ENCODE results near the gene PDIA5. TPM values are rescaled to one million over a fixed set of nuclear protein-coding genes. Genes with fewer than 3 reads are reported as not detected.
"Not testable (repeated sequence)": the region's sequence is repeated elsewhere in the genome, so short reads cannot be mapped to it uniquely, and the experiment has no call there.

Gene PDIA5
- total RNA-seq, 1 donor from 2014 or later: 128 TPM

DNA sequence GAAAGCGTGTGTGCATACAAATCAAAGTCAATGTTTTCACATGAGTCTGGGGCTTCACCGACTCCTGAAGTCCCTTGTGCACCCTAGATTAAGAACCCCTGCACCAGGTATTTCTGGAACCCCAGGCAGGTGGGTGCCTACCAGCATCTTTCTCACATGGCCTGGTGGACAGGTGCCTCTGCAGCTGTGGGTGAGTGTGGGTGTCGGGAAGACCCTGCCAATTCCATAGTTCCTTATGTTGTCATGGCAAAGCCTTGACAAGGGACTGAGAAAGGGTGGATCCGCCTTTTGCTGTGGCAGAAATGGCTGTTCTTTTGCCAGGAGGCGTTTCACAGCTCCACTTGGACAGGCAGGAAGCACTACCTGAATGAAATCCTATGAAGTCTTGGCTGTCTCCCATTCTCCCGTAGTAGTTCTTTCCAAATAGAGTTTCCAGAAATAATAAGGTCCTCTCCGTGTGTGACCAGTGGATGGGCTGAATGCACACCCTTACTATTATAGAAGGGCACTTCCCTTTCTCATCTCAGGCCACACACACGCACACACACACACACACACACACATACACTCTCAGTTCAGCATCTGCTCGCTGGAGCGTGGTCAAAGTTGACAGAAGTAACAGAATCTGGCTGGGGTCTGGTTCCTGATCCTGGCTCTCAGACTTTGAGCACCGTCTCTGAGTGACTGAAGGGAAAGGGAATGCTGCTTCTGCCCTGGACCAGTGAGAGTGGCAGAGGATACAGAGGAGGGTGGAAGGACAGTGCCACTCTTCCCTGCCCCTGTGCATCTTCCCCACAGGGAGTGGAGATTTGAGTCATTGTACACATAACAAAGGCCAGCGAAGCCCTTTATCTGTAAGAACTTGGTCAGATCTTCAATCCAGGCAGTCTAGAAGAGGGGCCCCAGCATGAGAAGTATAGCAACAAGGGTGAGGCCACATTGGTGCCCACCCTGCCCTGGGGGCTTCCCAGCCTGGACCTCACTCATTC is 38.7 kb downstream of the PDIA5 start:
- DNase-seq (ENCODE audit: low spot score): no peak
- Mint-ChIP-seq H3K9me3 (ENCODE audit: low read depth) (no peaks in the 10 kb centered on the region), H3K4me3 (ENCODE audit: unreplicated experiment) (no peak overlapping the region), H3K4me1 (ENCODE audit: low read depth) (peaks cover 12% of the 10 kb centered on the region), H3K27me3 (ENCODE audit: low read depth) (no peaks in the 10 kb centered on the region), H3K36me3 (ENCODE audit: low read depth) (peaks cover 55% of the 10 kb centered on the region), H3K27ac (ENCODE audit: unreplicated experiment) (peak overlapping the region; percentile 49)
- TF ChIP-seq, protein P1, sequence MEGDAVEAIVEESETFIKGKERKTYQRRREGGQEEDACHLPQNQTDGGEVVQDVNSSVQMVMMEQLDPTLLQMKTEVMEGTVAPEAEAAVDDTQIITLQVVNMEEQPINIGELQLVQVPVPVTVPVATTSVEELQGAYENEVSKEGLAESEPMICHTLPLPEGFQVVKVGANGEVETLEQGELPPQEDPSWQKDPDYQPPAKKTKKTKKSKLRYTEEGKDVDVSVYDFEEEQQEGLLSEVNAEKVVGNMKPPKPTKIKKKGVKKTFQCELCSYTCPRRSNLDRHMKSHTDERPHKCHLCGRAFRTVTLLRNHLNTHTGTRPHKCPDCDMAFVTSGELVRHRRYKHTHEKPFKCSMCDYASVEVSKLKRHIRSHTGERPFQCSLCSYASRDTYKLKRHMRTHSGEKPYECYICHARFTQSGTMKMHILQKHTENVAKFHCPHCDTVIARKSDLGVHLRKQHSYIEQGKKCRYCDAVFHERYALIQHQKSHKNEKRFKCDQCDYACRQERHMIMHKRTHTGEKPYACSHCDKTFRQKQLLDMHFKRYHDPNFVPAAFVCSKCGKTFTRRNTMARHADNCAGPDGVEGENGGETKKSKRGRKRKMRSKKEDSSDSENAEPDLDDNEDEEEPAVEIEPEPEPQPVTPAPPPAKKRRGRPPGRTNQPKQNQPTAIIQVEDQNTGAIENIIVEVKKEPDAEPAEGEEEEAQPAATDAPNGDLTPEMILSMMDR (IDR thresholded peaks at IDR 0.05): no peak

DNA sequence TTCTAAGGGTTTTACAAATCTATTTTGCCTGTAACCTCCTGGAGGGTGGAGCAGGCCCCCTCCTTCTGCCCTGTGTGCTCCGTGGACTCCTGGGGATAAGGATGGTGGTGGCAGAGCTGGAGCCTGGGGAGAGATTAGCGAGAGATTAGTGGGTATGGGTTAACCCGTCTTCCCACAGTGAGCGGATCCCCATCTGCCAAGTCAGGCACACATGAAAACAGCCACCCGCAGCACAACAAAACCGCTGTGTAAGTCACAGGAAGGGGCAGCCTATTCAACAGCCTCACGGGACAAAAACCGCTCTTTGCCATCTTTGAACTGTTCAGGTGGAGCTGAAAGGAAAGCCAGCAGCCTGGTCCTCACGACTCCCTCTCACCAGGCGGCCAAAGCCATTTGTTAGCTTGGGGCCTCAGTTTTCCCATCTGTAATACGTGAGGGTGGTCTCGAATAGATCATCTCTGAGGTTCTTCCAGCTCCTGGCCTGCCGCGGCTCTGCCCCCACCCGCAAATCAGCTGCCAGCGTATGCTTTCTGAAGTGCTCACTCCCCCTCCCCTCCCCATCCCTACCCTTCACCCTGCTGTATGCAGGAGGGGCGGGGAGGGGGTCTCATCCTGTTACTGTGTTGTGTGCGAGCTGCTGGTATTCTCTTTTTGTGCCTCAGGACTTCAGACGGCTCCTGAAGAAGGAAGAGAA is 43.6 kb downstream of the PDIA5 start:
- TF ChIP-seq, protein P1 (IDR thresholded peaks at IDR 0.05): no peak
- Mint-ChIP-seq H3K36me3 (ENCODE audit: low read depth) (peaks cover 54% of the 10 kb centered on the region), H3K9me3 (ENCODE audit: low read depth) (no peaks in the 10 kb centered on the region), H3K4me1 (ENCODE audit: low read depth) (no peaks in the 10 kb centered on the region), H3K4me3 (ENCODE audit: unreplicated experiment) (no peak overlapping the region), H3K27ac (ENCODE audit: unreplicated experiment) (no peak overlapping the region), H3K27me3 (ENCODE audit: low read depth) (no peaks in the 10 kb centered on the region)
- no peak for DNase-seq (ENCODE audit: low spot score)

DNA sequence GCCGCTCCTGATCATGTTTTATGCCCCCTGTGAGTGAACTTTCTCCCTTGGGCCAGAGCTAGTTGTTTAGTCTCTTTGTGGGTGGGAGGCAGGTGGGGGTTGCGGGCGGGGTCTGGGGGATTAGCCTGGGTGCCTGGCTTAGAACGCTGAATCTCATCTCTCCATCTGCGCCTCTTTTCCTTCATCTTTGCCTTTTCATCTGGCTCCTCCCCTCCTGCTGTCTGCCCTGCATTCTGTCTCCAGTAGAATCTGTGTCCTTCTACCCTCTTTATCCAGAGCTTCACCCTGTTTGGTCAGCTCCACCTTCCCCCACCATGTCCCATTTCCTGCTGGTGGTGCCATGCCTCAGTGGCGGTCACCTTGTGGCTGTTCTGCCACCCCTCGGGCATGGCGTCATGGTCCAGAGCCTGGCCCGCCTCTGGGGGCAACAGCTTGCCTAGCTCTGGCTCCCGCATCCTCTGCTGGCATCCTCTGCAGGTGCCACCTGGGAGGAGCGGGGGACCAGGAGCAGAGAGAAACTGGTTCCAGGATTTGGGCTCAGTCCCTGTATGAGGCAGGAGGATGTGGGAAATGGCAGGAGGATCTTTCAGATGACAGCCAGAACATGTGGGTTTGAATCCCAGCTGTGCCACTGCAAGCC is 44.3 kb downstream of the PDIA5 start:
- Mint-ChIP-seq H3K27me3 (ENCODE audit: low read depth) (no peaks in the 10 kb centered on the region), H3K4me3 (ENCODE audit: unreplicated experiment) (no peak overlapping the region), H3K36me3 (ENCODE audit: low read depth) (peaks cover 52% of the 10 kb centered on the region), H3K27ac (ENCODE audit: unreplicated experiment) (no peak overlapping the region), H3K9me3 (ENCODE audit: low read depth) (no peaks in the 10 kb centered on the region), H3K4me1 (ENCODE audit: low read depth) (no peaks in the 10 kb centered on the region)
- DNase-seq (ENCODE audit: low spot score): no peak
- TF ChIP-seq, protein P1 (IDR thresholded peaks at IDR 0.05): no peak

DNA sequence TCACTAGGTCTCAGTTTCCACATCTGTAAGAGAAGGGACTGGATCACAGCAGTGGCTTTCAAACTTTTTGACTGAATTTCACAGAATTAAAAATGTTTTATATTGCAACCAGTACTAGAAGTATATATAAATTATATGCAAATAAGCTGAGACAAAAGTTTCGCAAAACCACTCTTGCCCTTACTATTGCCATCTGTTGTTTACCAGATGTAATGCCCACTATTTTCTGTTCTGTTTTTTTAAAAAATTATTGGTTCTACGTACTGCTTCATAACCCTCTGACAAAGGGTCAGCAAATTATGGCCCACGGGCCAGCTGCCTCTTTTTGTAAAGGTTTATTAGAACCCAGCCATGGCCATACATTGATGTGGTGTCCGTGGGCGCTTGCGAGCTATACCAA is 44.8 kb downstream of the PDIA5 start:
- no peaks in the 10 kb centered on the region for H3K9me3 Mint-ChIP-seq (ENCODE audit: low read depth)
- H3K4me1 Mint-ChIP-seq (ENCODE audit: low read depth): no peaks in the 10 kb centered on the region
- TF ChIP-seq, protein P1 (IDR thresholded peaks at IDR 0.05): no peak
- H3K27ac Mint-ChIP-seq (ENCODE audit: unreplicated experiment): no peak overlapping the region
- no peak overlapping the region for H3K4me3 Mint-ChIP-seq (ENCODE audit: unreplicated experiment)
- no peaks in the 10 kb centered on the region for H3K27me3 Mint-ChIP-seq (ENCODE audit: low read depth)
- no peak for DNase-seq (ENCODE audit: low spot score)
- peaks cover 57% of the 10 kb centered on the region for H3K36me3 Mint-ChIP-seq (ENCODE audit: low read depth)

DNA sequence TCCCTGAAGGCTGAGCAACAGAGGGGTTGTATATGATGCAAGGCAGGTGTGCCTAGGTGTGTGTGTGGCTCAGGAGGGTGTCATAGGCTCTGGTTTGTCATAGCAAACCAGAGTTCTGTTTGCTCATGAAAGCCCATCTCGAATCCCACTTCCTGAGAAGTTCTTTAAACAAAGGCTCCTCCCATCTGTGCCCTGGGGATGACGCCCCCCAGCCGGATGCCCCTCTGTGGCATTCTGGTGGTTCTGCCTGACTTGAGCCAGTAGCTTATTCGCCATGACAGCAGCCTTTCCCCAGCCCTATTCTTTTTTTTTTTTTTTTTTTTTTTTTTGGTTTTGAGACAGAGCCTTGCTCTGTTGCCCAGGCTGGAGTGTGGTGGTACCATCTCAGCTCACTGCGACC is 45.4 kb downstream of the PDIA5 start:
- no peaks in the 10 kb centered on the region for H3K27me3 Mint-ChIP-seq (ENCODE audit: low read depth)
- TF ChIP-seq, protein P1 (IDR thresholded peaks at IDR 0.05): no peak
- no peaks in the 10 kb centered on the region for H3K9me3 Mint-ChIP-seq (ENCODE audit: low read depth)
- H3K4me3 Mint-ChIP-seq (ENCODE audit: unreplicated experiment): no peak overlapping the region
- peaks cover 57% of the 10 kb centered on the region for H3K36me3 Mint-ChIP-seq (ENCODE audit: low read depth)
- no peak for DNase-seq (ENCODE audit: low spot score)
- H3K4me1 Mint-ChIP-seq (ENCODE audit: low read depth): no peaks in the 10 kb centered on the region
- H3K27ac Mint-ChIP-seq (ENCODE audit: unreplicated experiment): no peak overlapping the region

DNA sequence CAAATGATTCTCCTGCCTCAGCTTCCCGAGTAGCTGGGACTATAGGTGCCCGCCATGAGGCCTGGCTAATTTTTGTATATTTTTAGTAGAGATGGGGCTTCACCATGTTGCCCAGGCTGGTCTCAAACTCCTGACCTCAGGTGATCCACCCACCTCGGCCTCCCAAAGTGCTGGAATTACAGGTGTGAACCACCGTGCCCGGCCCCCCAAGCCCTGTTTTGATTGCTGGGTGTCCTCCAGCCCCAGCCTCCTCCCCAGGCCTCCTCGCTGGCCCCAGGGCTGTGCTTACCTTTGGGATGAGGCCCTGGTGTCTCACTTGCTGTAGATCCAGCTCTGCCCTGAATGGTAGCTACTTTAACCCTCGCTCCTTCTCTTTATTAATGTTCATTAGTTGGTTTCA is 45.8 kb downstream of the PDIA5 start:
- not testable (repeated sequence) for H3K27me3 Mint-ChIP-seq (ENCODE audit: low read depth)
- peaks cover 56% of the 10 kb centered on the region for H3K36me3 Mint-ChIP-seq (ENCODE audit: low read depth)

More for the DNA sequence above, 45.8 kb downstream of the PDIA5 start:
- H3K27ac Mint-ChIP-seq (ENCODE audit: unreplicated experiment); H3K4me1 Mint-ChIP-seq (ENCODE audit: low read depth); DNase-seq (ENCODE audit: low spot score); H3K4me3 Mint-ChIP-seq (ENCODE audit: unreplicated experiment); H3K9me3 Mint-ChIP-seq (ENCODE audit: low read depth): not testable (repeated sequence)

Data from chondrocyte (in vitro differentiated cells).